Loucy (cell line): ENCODE data around the gene FNDC7.

Source experiments
- H2AFZ ChIP-seq: fragments of 200-600 bp; sonication (generic); 2 replicates; pipeline ENCODE4 v1.6.0; 2016; ENCODE audit warnings: antibody characterized with exemption, mild to moderate bottlenecking, low read length, moderate library complexity
- H3F3A ChIP-seq: fragments of 200-600 bp; 2 replicates; pipeline ENCODE4 v1.6.0; 2016; ENCODE audit warnings: antibody characterized with exemption, low read depth, mild to moderate bottlenecking
- H3K27me3 ChIP-seq: fragments of 200-600 bp; sonication (generic); 2 replicates; pipeline ENCODE4 v1.6.1; 2014; ENCODE audit warnings: low read length, mild to moderate bottlenecking; ENCODE audit not compliant: insufficient read depth, poor library complexity, severe bottlenecking
- H3K36me3 ChIP-seq: fragments of 200-600 bp; sonication (generic); 2 replicates; pipeline ENCODE4 v1.6.1; 2016; ENCODE audit warnings: low read length; ENCODE audit not compliant: insufficient read depth
- H3K4me1 ChIP-seq: fragments of 200-600 bp; sonication (generic); 2 replicates; pipeline ENCODE4 v1.5.1; 2014; ENCODE audit warnings: low read length, mild to moderate bottlenecking; ENCODE audit not compliant: insufficient read depth, poor library complexity, severe bottlenecking
- H3K4me2 ChIP-seq: fragments of 200-600 bp; sonication (generic); 2 replicates; pipeline ENCODE4 v1.6.0; 2014; ENCODE audit warnings: antibody characterized with exemption, low read length, low read depth, mild to moderate bottlenecking; ENCODE audit not compliant: poor library complexity, severe bottlenecking
- H3K4me3 ChIP-seq: fragments of 200-600 bp; sonication (generic); 2 replicates; pipeline ENCODE4 v1.5.1; 2014; ENCODE audit warnings: low read length, mild to moderate bottlenecking, mixed read lengths; ENCODE audit not compliant: poor library complexity, severe bottlenecking
- H3K79me2 ChIP-seq: fragments of 200-600 bp; sonication (generic); 2 replicates; pipeline ENCODE4 v1.6.1; 2014; ENCODE audit warnings: low read length; ENCODE audit not compliant: insufficient read depth
- H3K9ac ChIP-seq: fragments of 200-600 bp; sonication (generic); 2 replicates; pipeline ENCODE4 v1.6.0; 2014; ENCODE audit warnings: mild to moderate bottlenecking, low read depth, low read length, moderate library complexity; ENCODE audit not compliant: poor library complexity, severe bottlenecking
- H3K9me2 ChIP-seq: fragments of 200-600 bp; sonication (generic); replicated peaks from 2 replicates; pipeline ENCODE4 v1.6.1; 2016; ENCODE audit warnings: low read depth, low read length, mixed read lengths
- H3K9me3 ChIP-seq: fragments of 200-600 bp; sonication (generic); 2 replicates; pipeline ENCODE4 v1.6.1; 2014; ENCODE audit warnings: mild to moderate bottlenecking, antibody characterized with exemption, low read length, low read depth; ENCODE audit not compliant: insufficient read depth
- H4K20me1 ChIP-seq: fragments of 200-600 bp; sonication (generic); 2 replicates; pipeline ENCODE4 v1.6.0; 2014; ENCODE audit warnings: antibody characterized with exemption, low read length, mild to moderate bottlenecking; ENCODE audit not compliant: insufficient read depth, poor library complexity, severe bottlenecking
- CTCF ChIP-seq: fragments of 200-600 bp; sonication (generic); conservative IDR thresholded peaks from 2 replicates; pipeline ENCODE4 v1.5.1; 2014; ENCODE audit warnings: mild to moderate bottlenecking, antibody characterized with exemption, low read length
- EZH2phosphoT487 ChIP-seq: fragments of 200-600 bp; IDR thresholded peaks from 2 replicates; pipeline ENCODE4 v1.6.1; 2018; ENCODE audit warnings: antibody characterized with exemption, mild to moderate bottlenecking, moderate library complexity, borderline replicate concordance

FNDC7 gene

GRCh38 chr1:108712606-108713150 lies at the start of gene FNDC7:
Gene FNDC7, plus strand, starts transcription at chr1:108712908. Its CDS starts 26 bp downstream, at chr1:108712934.
- Histone ChIP-seq H3K36me3 (no peaks in the 10 kb centered on the region), H3K4me2 (no peak within 1 kb of the TSS), H4K20me1 (no peaks in the 10 kb centered on the region), H3K9ac (no peak within 1 kb of the TSS), H3K4me1 (no peaks in the 10 kb centered on the region), H3K27me3 (no peaks in the 10 kb centered on the region), H3K79me2 (no peaks in the 10 kb centered on the region), H2AFZ (no peak within 1 kb of the TSS), H3K4me3 (no peak within 1 kb of the TSS), H3K9me2 (no peaks in the 10 kb centered on the region), H3K9me3 (no peaks in the 10 kb centered on the region), H3F3A (no peaks in the 10 kb centered on the region)
- TF ChIP-seq CTCF (no peak), EZH2phosphoT487 (no peak)

DNA sequence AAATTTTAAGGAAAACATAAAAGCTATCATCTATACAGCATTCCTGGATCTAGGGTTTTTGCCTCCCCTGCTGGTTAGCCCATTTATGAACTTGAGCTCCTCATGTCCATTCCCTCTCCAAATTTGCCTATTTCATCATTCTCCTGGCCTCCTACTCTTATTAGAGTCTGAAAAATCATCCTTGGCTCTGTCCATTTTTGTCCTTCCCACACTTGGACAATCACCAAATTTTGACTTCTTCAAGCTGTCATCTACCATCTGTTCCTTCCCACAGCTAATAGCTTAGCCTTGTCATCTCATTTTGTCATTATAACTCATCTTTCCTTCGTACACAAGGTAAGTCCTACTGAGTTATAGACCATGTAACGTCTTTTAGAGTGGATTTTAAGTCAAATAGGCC lies 49.6 kb upstream of the FNDC7 start:
- no peaks in the 10 kb centered on the region for H3K27me3 ChIP-seq
- no peaks in the 10 kb centered on the region for H3K36me3 ChIP-seq
- no peak for TF ChIP-seq EZH2phosphoT487
- TF ChIP-seq CTCF = no peak

GRCh38 chr1:108664481-108664880 lies 48.2 kb upstream of the FNDC7 start:
- peaks cover 32% of the 10 kb centered on the region for H3K79me2 ChIP-seq
- H3F3A ChIP-seq = peaks cover 2% of the 10 kb centered on the region; the same call in 1 of the 2 replicates
- no peak overlapping the region for H2AFZ ChIP-seq
- no peak overlapping the region for H3K9ac ChIP-seq
- no peaks in the 10 kb centered on the region for H3K9me2 ChIP-seq
- H3K4me1 ChIP-seq = peaks cover 33% of the 10 kb centered on the region
- no peaks in the 10 kb centered on the region for H3K36me3 ChIP-seq
- H4K20me1 ChIP-seq = peaks cover 3% of the 10 kb centered on the region
- no peak for TF ChIP-seq EZH2phosphoT487
- TF ChIP-seq CTCF = no peak
- no peak overlapping the region for H3K4me2 ChIP-seq
- no peaks in the 10 kb centered on the region for H3K9me3 ChIP-seq
- H3K4me3 ChIP-seq = no peak overlapping the region
- no peaks in the 10 kb centered on the region for H3K27me3 ChIP-seq

More for the DNA sequence above, 49.6 kb upstream of the FNDC7 start:
- Histone ChIP-seq H3K9me3 (no peaks in the 10 kb centered on the region), H3K4me3 (peak overlapping the region; percentile 87), H4K20me1 (peaks cover 14% of the 10 kb centered on the region), H3K79me2 (peaks cover 46% of the 10 kb centered on the region), H2AFZ (no peak overlapping the region), H3K9ac (peak overlapping the region; percentile 99), H3F3A (peaks cover 2% of the 10 kb centered on the region; the same call in 1 of the 2 replicates), H3K4me1 (peaks cover 42% of the 10 kb centered on the region), H3K4me2 (peak overlapping the region; percentile 86), H3K9me2 (no peaks in the 10 kb centered on the region)
